HCT116 (cell line): ENCODE measurements around the gene WTAP. TPM values are rescaled to one million over a fixed set of nuclear protein-coding genes. Genes with fewer than 3 reads are reported as not detected.

Experiments used
- ATAC-seq: fragments of 200-7000 bp; cut with Tn5 transposase; 2 replicates; pipeline ENCODE4 v1.9.1; 2020; ENCODE audit warnings: mild to moderate bottlenecking, moderate library complexity
- BruUV-seq: library from RNA; stranded (reverse); fragments of 400-500 nt; replicated peaks from 2 replicates; lab custom pipeline; 2021; lab: Mats Ljungman, UMichigan
- CTCF ChIA-PET: fragments of 300-600 bp; sonication (Branson Sonifier 250); formaldehyde crosslinking; loops from one replicate; lab custom pipeline; 2021; ENCODE audit warnings: antibody characterized with exemption; lab: Charles Lee
- POLR2A ChIA-PET: fragments of 300-600, 350-600 bp; sonication (Branson Sonifier 250); formaldehyde crosslinking; loops from one replicate; lab custom pipeline; 2021; ENCODE audit warnings: antibody characterized with exemption; lab: Charles Lee
- RAD21 ChIA-PET, 2 experiments: fragments of 300-600 bp; sonication (Branson Sonifier 250); formaldehyde crosslinking; loops; one replicate each; lab custom pipeline; 2023; ENCODE audit warnings: low total read pairs in 2 of 2; ENCODE audit not compliant: uncharacterized antibody in 2 of 2, unreplicated experiment in 2 of 2, low non-redundant PET in 1 of 2; lab: Charles Lee
- DNase-seq: peaks from one replicate; pipeline ENCODE4 v3.0.0-alpha.2; 2010; ENCODE audit warnings: low read depth, low spot score
- H2AFZ ChIP-seq: fragments of 200-600 bp; shearing (Covaris generic), sonication (generic); 2 replicates; pipeline ENCODE4 v1.6.1; 2017; ENCODE audit warnings: low read depth, mixed run types, mixed read lengths, antibody characterized with exemption, low read length; ENCODE audit not compliant: poor library complexity, severe bottlenecking
- H3K27ac ChIP-seq: 2 replicates; pipeline ENCODE4 v1.5.1; 2012; ENCODE audit warnings: low read depth, low read length
- H3K27me3 ChIP-seq: fragments of 200-600 bp; sonication (generic); 2 replicates; pipeline ENCODE4 v1.6.1; 2016; ENCODE audit warnings: mixed run types, low read length, mixed read lengths; ENCODE audit not compliant: insufficient read depth
- H3K36me3 ChIP-seq, 2 experiments: fragments of 200-500 bp in 1 of 2; fragments of 200-600 bp in 1 of 2; sonication (Bioruptor generic) in 1 of 2; sonication (generic) in 1 of 2; 2 replicates each; pipeline versions ENCODE4 v1.5.1 to v1.6.1; 2014 to 2016; ENCODE audit warnings: low read length in 2 of 2, inconsistent platforms in 1 of 2, mixed read lengths in 1 of 2, mixed run types in 1 of 2; ENCODE audit not compliant: insufficient read depth in 2 of 2, control insufficient read depth in 1 of 2
- H3K4me1 ChIP-seq, 2 experiments: fragments of 200-600 bp in 1 of 2; sonication (generic) in 1 of 2; 2 replicates each; pipeline versions ENCODE4 v1.5.1 to v1.6.1; 2012 to 2017; ENCODE audit warnings: low read length in 2 of 2, inconsistent platforms in 1 of 2, mild to moderate bottlenecking in 1 of 2, mixed read lengths in 1 of 2, mixed run types in 1 of 2, moderate library complexity in 1 of 2; ENCODE audit not compliant: insufficient read depth in 2 of 2, control insufficient read depth in 1 of 2
- H3K4me2 ChIP-seq: fragments of 200-600 bp; sonication (generic); 2 replicates; pipeline ENCODE4 v1.6.1; 2017; ENCODE audit warnings: mixed run types, low read length, mixed read lengths
- H3K4me3 ChIP-seq, 2 experiments: fragments of 200-600 bp in 1 of 2; sonication (generic) in 1 of 2; replicated peaks in 1 of 2; 2 replicates each; pipeline ENCODE4 v1.5.1; 2011 to 2016; ENCODE audit warnings: low read length in 2 of 2, control low read depth in 1 of 2, low read depth in 1 of 2, mild to moderate bottlenecking in 1 of 2, mixed read lengths in 1 of 2, mixed run types in 1 of 2
- H3K79me2 ChIP-seq: fragments of 200-600 bp; sonication (generic); 2 replicates; pipeline ENCODE4 v1.6.1; 2017; ENCODE audit warnings: mild to moderate bottlenecking, mixed run types, low read length, moderate library complexity, mixed read lengths; ENCODE audit not compliant: insufficient read depth
- H3K9ac ChIP-seq: fragments of 200-600 bp; sonication (generic); 2 replicates; pipeline ENCODE4 v1.6.1; 2016; ENCODE audit warnings: low read length, mixed read lengths
- H3K9me2 ChIP-seq: fragments of 200-600 bp; sonication (generic), shearing (Covaris generic); 2 replicates; pipeline ENCODE4 v1.6.1; 2017; ENCODE audit warnings: mixed run types, mild to moderate bottlenecking, moderate library complexity; ENCODE audit not compliant: insufficient read depth
- H3K9me3 ChIP-seq, 2 experiments: fragments of 200-500 bp in 1 of 2; fragments of 200-600 bp in 1 of 2; sonication (Bioruptor generic) in 1 of 2; sonication (generic) in 1 of 2; 2 replicates each; pipeline ENCODE4 v1.6.1; 2014 to 2017; ENCODE audit warnings: low read length in 2 of 2, mixed read lengths in 2 of 2, inconsistent platforms in 1 of 2, low read depth in 1 of 2, mild to moderate bottlenecking in 1 of 2, mixed run types in 1 of 2, moderate library complexity in 1 of 2; ENCODE audit not compliant: control insufficient read depth in 1 of 2, insufficient read depth in 1 of 2
- H4K20me1 ChIP-seq: fragments of 200-600 bp; sonication (generic), shearing (Covaris generic); 2 replicates; pipeline ENCODE4 v1.6.1; 2017; ENCODE audit warnings: mixed run types, mild to moderate bottlenecking, moderate library complexity; ENCODE audit not compliant: insufficient read depth
- CBX3 ChIP-seq: IDR thresholded peaks from 2 replicates; pipeline ENCODE4 v1.6.1; 2012; ENCODE audit warnings: low read depth
- CEBPB ChIP-seq: IDR thresholded peaks from 2 replicates; pipeline ENCODE4 v1.6.1; 2012; ENCODE audit warnings: low read depth
- TCF7L2 ChIP-seq: IDR thresholded peaks from 2 replicates; pipeline ENCODE4 v1.7.0; 2011; ENCODE audit warnings: borderline replicate concordance, inconsistent platforms; ENCODE audit not compliant: insufficient read depth, insufficient read length; ENCODE audit errors: extremely low read depth
- ZBTB33 ChIP-seq: IDR thresholded peaks from 2 replicates; pipeline ENCODE4 v1.6.1; 2011; ENCODE audit warnings: mild to moderate bottlenecking, low read length, moderate library complexity; ENCODE audit not compliant: insufficient replicate concordance; ENCODE audit errors: extremely low read depth
- ZFX ChIP-seq: fragments of 450-650 bp; IDR thresholded peaks from 2 replicates; pipeline ENCODE4 v1.6.1; 2017
- ZNF274 ChIP-seq: fragments of 200-500 bp; sonication (Bioruptor generic); IDR thresholded peaks from 2 replicates; pipeline ENCODE4 v1.6.1; 2014; ENCODE audit warnings: mild to moderate bottlenecking, low read depth, low read length, inconsistent platforms
- intact Hi-C: fragments of 100-400 bp; cut with micrococcal nuclease; formaldehyde crosslinking; loops from 2 replicates; pipeline ENCODE4 v1.10.0; 2022
- total RNA-seq: library from RNA; stranded (reverse); gene quantifications from one replicate; pipeline ENCODE4 v1.2.1, GENCODE V29; 2021; ENCODE audit not compliant: unreplicated experiment
- TF ChIP-seq, protein P1 (sequence below): IDR thresholded peaks from 2 replicates; pipeline ENCODE4 v1.6.1; 2012

Gene WTAP
- total RNA-seq, 1 experiment from 2014 or later = 88.6 TPM

DNA sequence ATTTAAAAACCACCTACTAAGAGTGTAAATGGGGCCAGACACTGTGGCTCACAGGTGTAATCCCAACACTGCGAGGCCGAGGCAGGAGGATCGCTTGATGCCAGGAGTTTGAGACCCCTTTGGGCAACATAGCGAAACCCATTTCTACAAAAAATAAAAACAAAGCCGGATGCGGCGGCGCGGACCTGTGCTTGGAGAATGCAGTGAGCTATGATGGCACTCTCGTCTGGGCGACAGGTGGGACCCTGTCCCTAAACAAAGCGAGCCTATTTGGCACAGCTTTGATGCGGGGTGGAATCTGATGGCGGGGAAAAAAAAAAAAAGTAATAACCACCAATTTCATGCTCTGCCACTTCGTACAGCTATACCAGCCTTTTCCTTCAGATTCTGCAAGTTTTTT lies 61.0 kb downstream of the WTAP start:
- peak overlapping the region; percentile 92 for H3K9ac ChIP-seq
- DNase-seq (no peak), ATAC-seq (no peak)
- peak overlapping the region; percentile 92 to 97 for H3K4me3 ChIP-seq
- H3K9me2 ChIP-seq = no peaks in the 10 kb centered on the region
- intact Hi-C loops = loop anchor here (2.0 to 5.0 kb wide), 2 partner anchors 25 to 179 kb away; partner anchors contain the start of genes ACAT2 and IGF2R
- peaks cover 35 to 62% of the 10 kb centered on the region in 2 experiments for H3K36me3 ChIP-seq
- H3K79me2 ChIP-seq = peaks cover 92% of the 10 kb centered on the region
- H3K27ac ChIP-seq = peak overlapping the region; percentile 70; the same call in 1 of the 2 replicates
- H3K27me3 ChIP-seq = no peaks in the 10 kb centered on the region
- ChIA-PET POLR2A (no interaction called here), RAD21 (no interaction called here), CTCF (no interaction called here)
- peaks cover 11 to 20% of the 10 kb centered on the region in 2 experiments; a peak in 3 of 4 replicates for H3K4me1 ChIP-seq
- TF ChIP-seq, protein P1, sequence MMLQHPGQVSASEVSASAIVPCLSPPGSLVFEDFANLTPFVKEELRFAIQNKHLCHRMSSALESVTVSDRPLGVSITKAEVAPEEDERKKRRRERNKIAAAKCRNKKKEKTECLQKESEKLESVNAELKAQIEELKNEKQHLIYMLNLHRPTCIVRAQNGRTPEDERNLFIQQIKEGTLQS = no peak
- TF ChIP-seq ZFX = no peak
- TF ChIP-seq CEBPB = no peak
- no peak for TF ChIP-seq TCF7L2
- TF ChIP-seq ZNF274 = no peak
- TF ChIP-seq ZBTB33 = no peak
- no peak for TF ChIP-seq CBX3
- no peak overlapping the region for H2AFZ ChIP-seq
- TSS peak; percentile 39 for BruUV-seq
- peaks cover 41% of the 10 kb centered on the region; the same call in 1 of the 2 replicates for H4K20me1 ChIP-seq
- H3K4me2 ChIP-seq = peak overlapping the region; percentile 89
- H3K9me3 ChIP-seq = no peaks in the 10 kb centered on the region
